HG03097 (cell line): Measurements from ENCODE around the gene B4GALT4.
"Not testable (repeated sequence)": the region's sequence is repeated elsewhere in the genome, so short reads cannot be mapped to it uniquely, and the experiment has no call there.

Experiments used
- ATAC-seq: cut with Tn5 transposase; IDR thresholded peaks from one replicate; pipeline ENCODE4 v1.9.1; 2021; ENCODE audit not compliant: unreplicated experiment, low FRiP score

The B4GALT4 gene

GRCh38 chr3:119240591-119241434 is at the start of gene B4GALT4:
Gene B4GALT4 (minus strand): TSS chr3:119240878. CDS start chr3:119230099, 10,779 bp downstream.
- peak; percentile 88 for ATAC-seq

- ATAC-seq: no peak
These were observed 48.7 kb upstream of the B4GALT4 start for GRCh38 chr3:119289404-119289770.

GRCh38 chr3:119288669-119289403 is 48.2 kb upstream of the B4GALT4 start:
- ATAC-seq: no peak

GRCh38 chr3:119279584-119280243 is 39.0 kb upstream of the B4GALT4 start:
- ATAC-seq: no peak

GRCh38 chr3:119279101-119279554 is 38.5 kb upstream of the B4GALT4 start:
- ATAC-seq: no peak

GRCh38 chr3:119276680-119277079 is 36.0 kb upstream of the B4GALT4 start:
- ATAC-seq: no peak

- ATAC-seq: not testable (repeated sequence)
These were observed 29.5 kb upstream of the B4GALT4 start for GRCh38 chr3:119270212-119270611.

GRCh38 chr3:119261055-119261454 is 20.4 kb upstream of the B4GALT4 start:
- ATAC-seq: no peak

- no peak for ATAC-seq
These were observed 19.1 kb upstream of the B4GALT4 start for GRCh38 chr3:119259821-119260220.

- ATAC-seq: peak; percentile 86
These were observed 18.2 kb upstream of the B4GALT4 start for GRCh38 chr3:119258915-119259314.

GRCh38 chr3:119257654-119258410 is 17.2 kb upstream of the B4GALT4 start:
- no peak for ATAC-seq

- no peak for ATAC-seq
These were observed 16.4 kb upstream of the B4GALT4 start for GRCh38 chr3:119257111-119257510.

- ATAC-seq: no peak
These were observed 14.5 kb upstream of the B4GALT4 start for GRCh38 chr3:119255214-119255613.

- ATAC-seq: no peak
These were observed 5.1 kb upstream of the B4GALT4 start for GRCh38 chr3:119245778-119246177.

- ATAC-seq: no peak
These were observed 3.0 kb upstream of the B4GALT4 start for GRCh38 chr3:119243712-119244111.

GRCh38 chr3:119243058-119243529 is 2.4 kb upstream of the B4GALT4 start:
- ATAC-seq: not testable (repeated sequence)

- not testable (repeated sequence) for ATAC-seq
These were observed 1.8 kb upstream of the B4GALT4 start for GRCh38 chr3:119242387-119243057.

- peak; percentile 20 for ATAC-seq
These were observed 532 bp downstream of the B4GALT4 start for GRCh38 chr3:119240101-119240590.

GRCh38 chr3:119239206-119239820 is 1.4 kb downstream of the B4GALT4 start:
- no peak for ATAC-seq
